GM19438 (cell line): ENCODE measurements around the gene ST6GALNAC3.

Source experiments
- ATAC-seq: cut with Tn5 transposase; IDR thresholded peaks from one replicate; pipeline ENCODE4 v1.9.1; 2021; ENCODE audit warnings: low read depth; ENCODE audit not compliant: unreplicated experiment

The ST6GALNAC3 gene

DNA sequence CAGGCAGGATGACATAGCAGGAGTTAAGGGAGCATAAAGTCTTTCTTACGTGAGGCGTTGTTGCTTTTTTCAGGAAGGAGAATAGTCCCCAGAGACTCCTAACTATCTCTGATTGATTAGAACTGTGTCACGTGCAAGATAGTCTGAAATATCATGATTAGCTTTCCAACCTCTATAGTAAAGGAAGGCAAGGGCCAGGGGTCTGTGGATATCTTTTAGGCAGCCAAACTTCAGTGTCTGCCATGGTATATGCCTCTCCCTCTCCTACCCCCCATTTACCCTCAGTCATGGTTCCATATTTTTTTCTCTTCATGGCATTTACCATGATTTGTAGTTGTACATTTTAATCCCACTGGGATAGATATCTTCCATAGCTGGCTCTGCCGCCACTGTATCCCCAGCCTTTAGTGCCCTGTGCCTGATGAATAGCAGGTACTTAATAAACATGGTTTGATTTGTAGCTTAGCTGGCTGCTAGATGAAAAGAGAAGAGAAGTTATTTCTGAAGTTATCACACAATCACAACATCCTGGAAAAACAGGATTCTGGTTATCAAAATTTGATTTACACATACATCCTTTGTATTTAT lies 474.1 kb downstream of the ST6GALNAC3 start:
- ATAC-seq: no peak

DNA sequence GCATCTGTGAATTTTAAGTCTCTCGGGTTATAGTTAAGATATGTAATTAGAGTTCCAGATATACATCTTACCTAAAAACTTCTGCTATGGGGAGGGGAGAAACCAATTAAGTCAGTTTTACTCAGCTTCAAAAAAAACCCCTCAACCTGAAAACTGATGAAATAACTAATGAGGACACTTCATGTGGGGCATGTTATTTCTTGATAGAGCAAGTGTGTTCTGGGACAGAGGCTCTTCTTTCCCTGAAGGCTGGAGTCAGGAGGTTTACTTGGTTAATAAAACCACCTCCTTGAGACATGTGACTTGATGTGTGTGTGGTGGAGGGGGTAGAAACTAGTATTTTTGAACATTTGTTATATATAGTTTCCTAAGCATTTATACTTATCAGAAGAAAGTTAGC lies 479.7 kb downstream of the ST6GALNAC3 start:
- no peak for ATAC-seq

DNA sequence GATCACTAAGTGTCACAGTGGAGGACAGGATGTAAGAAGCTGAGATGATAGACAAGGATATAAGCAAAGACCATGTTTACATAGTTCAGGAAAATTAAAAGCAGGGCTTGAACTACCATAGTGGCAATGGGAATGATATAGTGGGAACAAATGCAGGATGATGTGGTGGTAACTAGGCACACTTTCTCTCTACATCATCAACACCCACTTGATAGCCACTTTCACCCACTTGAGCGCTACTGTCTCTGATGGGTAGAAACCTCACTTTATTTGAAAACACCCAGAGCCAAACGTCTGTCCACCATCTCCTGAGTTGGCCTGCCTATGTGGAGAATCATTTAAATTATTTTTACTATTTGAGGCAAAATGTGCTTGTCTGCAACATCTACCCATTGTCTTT lies 487.7 kb downstream of the ST6GALNAC3 start:
- ATAC-seq: no peak

GRCh38 chr1:76568573-76569238 lies 494.2 kb downstream of the ST6GALNAC3 start:
- no peak for ATAC-seq

GRCh38 chr1:76571248-76571647 lies 496.7 kb downstream of the ST6GALNAC3 start:
- no peak for ATAC-seq

- no peak for ATAC-seq
Observed at GRCh38 chr1:76572229-76572628, 497.7 kb downstream of the ST6GALNAC3 start.

- ATAC-seq: no peak
Observed at GRCh38 chr1:76576876-76577524, 502.5 kb downstream of the ST6GALNAC3 start.

DNA sequence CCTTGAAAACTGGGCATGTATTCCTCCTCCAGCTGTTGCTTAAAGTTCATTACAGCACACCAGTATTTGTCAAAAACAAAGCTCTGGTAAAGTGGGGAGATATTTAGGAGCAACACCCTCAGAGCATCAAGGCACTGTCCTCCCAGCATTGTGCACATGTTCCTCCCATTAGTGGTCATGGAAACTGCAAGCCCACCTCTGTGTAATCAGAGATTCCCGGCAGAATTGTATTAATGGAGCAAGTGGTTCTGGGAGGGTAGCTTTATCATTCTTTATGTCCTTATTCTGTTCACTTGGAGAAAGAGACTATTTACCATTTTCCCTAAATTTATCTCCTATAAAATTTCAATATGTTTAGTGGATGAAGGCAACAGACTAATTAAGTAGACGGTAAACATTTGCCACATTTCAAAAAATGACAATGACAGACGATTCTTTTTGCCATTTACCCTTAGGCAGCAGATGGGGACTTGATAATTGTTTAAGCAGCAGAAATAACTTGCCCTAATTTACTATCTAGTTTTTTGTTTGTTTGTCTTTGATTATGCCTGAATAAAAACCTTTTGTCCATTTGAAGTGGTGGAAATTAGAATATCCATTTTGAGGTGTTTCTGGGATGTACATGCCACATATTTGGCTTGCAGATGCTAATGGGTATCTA lies 503.1 kb downstream of the ST6GALNAC3 start:
- no peak for ATAC-seq

GRCh38 chr1:76580206-76580605 lies 505.7 kb downstream of the ST6GALNAC3 start:
- no peak for ATAC-seq

DNA sequence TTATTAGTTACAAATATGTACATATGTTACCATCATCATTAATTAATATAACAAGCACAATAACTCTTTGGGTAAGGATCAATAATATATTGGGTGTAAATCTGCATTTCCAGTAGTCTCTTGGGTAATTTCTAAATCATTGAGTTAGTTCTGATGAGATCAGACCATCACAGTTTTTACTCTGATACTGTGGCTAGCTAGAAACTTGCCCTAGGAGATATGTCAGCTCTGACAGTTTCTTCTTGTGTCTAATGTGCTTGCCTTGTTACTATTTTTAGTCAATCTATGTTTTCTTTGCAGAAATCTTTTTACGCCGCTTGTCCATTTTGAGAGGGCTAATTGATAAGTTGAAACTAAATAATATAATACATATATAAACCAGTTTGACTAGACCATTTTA lies 507.2 kb downstream of the ST6GALNAC3 start:
- ATAC-seq: no peak

DNA sequence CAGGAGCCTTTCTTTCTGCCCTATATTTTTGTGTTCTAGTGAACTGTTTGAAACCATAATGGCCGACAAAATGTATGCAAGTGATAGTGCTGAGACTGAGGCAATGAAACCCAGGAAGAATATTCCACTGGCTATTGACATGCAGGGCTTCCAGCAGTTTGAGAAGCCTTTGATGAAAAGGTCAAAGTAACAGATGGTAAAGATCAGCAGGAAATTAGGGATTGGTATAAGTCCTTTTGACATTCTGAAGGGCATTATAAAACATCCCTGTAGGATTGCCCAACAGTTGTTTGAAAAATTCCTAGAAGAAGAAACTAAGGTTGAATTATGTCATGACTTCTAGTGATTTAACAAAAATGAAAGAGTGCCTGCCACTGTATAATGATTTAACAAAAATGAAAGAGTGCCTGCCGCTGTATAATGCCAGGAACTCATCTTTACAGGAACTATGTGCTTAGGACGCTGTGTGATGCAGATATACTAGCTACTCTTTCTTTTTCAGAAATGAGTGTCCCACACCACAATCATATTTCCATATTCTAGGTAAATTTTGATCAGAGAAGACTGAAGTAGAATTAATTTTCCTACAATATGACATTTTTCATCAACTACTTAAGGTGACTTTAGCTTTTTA lies 508.8 kb downstream of the ST6GALNAC3 start:
- no peak for ATAC-seq

DNA sequence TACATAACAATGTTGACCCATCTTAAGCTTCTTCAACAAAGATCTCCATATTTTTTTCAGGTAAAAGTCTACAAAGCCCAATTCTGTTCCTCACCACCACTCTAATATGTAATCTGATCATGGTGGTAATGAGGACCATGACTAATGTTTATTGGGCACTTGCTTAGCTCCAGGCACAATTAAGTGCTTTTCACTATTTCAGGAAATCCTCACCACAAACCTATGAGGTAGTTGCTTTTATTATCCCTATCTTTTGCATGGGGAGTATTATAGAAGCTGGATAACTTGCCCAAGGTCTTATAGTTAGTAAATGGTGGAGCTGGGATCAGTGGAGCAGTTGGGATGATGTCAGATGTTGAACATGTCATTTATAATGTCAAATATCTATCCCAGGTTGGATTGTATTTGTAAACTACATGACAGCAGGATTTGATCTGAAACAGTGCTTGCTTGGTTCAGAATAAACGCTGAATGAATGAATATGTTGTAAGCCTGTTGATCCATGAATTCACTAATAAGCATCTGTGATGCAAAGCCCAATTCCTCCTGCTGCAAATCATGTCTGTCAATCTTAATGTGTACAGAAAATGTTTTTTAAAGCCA lies 509.4 kb downstream of the ST6GALNAC3 start:
- no peak for ATAC-seq

DNA sequence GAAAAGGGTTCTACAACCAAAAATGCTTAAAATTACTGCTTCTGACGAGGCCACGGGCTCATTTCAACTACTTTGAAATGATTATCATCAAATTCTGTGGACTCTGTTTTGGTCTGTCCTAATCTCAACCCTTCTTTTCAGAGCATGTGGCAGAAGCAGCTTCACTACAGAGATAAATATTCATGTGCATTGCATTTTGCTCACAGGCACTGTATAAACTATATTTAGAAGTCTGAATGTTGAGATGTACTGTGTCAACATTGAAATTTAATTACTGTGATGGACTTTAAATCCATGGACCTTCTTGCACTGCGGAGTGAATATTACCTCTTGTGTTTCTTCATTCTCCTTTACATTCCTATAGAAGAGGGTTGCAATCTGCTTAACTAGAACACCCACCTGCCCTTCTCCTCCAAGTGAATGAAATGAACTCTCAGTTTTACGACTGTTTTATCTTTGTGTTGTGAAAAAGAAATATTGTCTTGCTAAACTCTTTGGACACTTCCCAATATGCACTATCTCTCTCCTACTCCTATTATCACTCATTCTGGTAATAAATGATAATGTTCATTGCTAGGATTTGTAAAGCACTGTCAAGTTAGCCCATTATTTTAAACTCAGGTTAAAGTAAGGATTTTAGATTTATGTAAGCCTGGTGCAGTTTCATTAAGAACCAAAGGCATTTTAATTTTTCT lies 511.6 kb downstream of the ST6GALNAC3 start:
- no peak for ATAC-seq

DNA sequence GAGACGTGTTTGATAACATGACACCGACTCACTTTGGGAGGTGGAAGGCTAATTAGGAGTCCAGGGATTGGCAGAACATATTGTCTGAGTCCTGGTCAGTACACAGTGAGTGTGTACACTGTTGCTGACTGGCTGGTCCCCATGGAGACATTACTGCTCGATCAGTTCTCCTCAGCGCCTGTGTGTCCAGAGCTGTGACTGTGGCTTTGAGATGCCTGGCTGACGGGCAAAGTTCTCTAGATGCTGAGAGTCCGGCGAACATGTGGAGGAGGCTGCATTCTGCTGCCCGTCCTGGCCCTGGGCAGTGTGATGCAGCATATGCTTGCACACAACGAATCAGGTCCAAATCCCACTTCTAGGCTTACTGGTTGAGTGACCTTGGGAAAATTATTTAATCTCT lies 512.7 kb downstream of the ST6GALNAC3 start:
- no peak for ATAC-seq

- ATAC-seq: no peak
Observed at GRCh38 chr1:76591461-76591860, 516.9 kb downstream of the ST6GALNAC3 start.

DNA sequence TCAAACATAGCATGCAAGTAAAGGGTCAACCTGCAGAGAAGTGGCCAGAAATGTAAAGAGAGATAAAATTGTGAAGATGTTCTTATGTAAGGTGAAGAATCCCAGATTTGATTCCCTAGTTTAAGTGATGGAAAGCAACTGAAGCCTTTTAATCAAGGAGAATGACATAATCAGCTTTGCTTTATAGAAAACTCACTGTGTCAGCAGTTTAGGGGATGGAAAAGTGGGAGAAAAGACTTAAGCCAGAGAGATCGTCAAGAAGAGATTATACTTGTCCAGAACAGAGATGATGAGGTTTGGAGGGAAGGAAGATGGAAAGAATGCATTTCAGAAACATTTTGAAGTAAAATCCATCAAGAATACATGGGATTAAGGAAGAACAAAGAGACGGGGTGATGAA lies 517.4 kb downstream of the ST6GALNAC3 start:
- ATAC-seq: no peak

DNA sequence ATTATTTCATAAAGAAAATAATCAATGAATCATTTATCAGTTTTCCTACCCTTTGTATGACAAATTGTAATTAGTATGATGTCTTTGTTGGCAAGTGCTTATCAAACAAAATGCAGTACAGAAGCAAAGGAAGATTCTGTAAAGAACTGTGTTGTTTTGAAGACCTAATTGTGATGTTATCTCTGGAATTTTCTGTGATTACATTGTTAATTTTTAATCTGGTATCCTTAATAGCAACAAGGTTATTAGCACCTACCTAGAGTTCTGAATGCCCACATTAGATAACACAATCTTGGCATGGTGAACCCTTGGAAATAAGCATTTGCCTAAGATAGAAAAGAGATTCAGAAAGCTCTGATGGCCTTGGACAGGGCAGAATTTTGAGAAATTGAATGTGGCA lies 518.6 kb downstream of the ST6GALNAC3 start:
- ATAC-seq: no peak

DNA sequence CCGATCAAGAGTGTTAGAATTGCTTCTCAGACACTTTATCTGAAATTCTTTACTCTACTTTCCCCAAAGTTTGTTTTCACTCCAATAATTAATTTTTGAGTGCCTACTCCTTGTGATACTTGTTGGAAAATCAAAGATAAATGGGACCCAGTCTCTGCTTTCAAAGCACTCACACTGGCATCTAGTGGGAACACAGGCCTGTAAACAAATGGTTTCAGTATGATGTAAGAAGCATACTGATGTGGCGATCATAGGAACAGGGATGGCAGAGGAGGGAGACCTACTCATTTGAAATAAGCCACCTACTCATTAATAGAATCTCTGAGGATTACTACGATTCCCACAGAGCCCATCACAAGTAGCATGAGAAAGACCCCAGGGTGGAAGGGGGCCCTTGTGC lies 519.1 kb downstream of the ST6GALNAC3 start:
- no peak for ATAC-seq

DNA sequence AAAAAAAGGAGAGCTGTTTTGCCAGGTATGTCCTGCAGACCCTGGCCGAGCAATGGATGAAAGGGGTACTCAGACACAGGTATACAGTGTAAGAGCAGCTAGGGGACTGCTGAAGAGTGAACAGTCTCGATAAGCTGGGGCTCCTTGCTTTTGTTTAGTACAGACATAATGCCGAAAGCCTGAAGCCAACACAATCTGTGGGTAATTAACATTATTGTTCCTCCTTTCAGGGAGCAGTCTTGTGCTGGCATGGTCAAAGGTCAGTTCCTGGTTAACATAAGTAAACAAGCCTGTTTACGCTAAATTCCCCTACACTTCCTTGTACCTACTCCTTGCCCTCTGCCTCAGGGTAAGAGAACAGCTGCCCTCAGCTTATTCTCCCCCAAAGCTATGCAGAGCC lies 520.5 kb downstream of the ST6GALNAC3 start:
- ATAC-seq: no peak

- ATAC-seq: no peak
Observed at GRCh38 chr1:76601465-76601864, 526.9 kb downstream of the ST6GALNAC3 start.
